Measurements from ENCODE around the gene PITHD1.

- TF ChIP-seq, protein P1, sequence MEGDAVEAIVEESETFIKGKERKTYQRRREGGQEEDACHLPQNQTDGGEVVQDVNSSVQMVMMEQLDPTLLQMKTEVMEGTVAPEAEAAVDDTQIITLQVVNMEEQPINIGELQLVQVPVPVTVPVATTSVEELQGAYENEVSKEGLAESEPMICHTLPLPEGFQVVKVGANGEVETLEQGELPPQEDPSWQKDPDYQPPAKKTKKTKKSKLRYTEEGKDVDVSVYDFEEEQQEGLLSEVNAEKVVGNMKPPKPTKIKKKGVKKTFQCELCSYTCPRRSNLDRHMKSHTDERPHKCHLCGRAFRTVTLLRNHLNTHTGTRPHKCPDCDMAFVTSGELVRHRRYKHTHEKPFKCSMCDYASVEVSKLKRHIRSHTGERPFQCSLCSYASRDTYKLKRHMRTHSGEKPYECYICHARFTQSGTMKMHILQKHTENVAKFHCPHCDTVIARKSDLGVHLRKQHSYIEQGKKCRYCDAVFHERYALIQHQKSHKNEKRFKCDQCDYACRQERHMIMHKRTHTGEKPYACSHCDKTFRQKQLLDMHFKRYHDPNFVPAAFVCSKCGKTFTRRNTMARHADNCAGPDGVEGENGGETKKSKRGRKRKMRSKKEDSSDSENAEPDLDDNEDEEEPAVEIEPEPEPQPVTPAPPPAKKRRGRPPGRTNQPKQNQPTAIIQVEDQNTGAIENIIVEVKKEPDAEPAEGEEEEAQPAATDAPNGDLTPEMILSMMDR (IDR thresholded peaks at IDR 0.05) = no peak
- TF ChIP-seq POLR2AphosphoS5 (IDR thresholded peaks at IDR 0.05; ENCODE audit: low read depth, low read length) = no peak
- no peak for TF ChIP-seq SIN3A (IDR thresholded peaks at IDR 0.05; ENCODE audit: borderline replicate concordance, insufficient read depth, low read depth, low read length)
Observed at GRCh38 chr1:23801338-23801748, 23.1 kb downstream of the PITHD1 start.
